Central memory CD4-positive, alpha-beta T cell (primary cell): ENCODE results near the gene KCNC4.

Experiments used
- DNase-seq: peaks from one replicate; pipeline ENCODE4 v3.0.0; 2022

KCNC4 gene

GRCh38 chr1:110189181-110189580 is 20.9 kb upstream of the KCNC4 start:
- DNase-seq, result no peak

GRCh38 chr1:110190282-110190929 is 19.7 kb upstream of the KCNC4 start:
- DNase-seq, result no peak

GRCh38 chr1:110192541-110192940 is 17.6 kb upstream of the KCNC4 start:
- DNase-seq, result no peak

GRCh38 chr1:110195196-110195595 is 14.9 kb upstream of the KCNC4 start:
- DNase-seq, result no peak

- peak; percentile 56 for DNase-seq
Observed at GRCh38 chr1:110196917-110197765, 13.0 kb upstream of the KCNC4 start.

GRCh38 chr1:110197905-110198629 is 12.0 kb upstream of the KCNC4 start:
- DNase-seq, result no peak

- no peak for DNase-seq
Observed at GRCh38 chr1:110198746-110199145, 11.4 kb upstream of the KCNC4 start.

GRCh38 chr1:110200190-110200589 is 9.9 kb upstream of the KCNC4 start:
- no peak for DNase-seq

- no peak for DNase-seq
Observed at GRCh38 chr1:110200666-110201065, 9.4 kb upstream of the KCNC4 start.

- DNase-seq, result no peak
Observed at GRCh38 chr1:110201157-110201825, 8.8 kb upstream of the KCNC4 start.

GRCh38 chr1:110203021-110203661 is 7.0 kb upstream of the KCNC4 start:
- peak; percentile 69 for DNase-seq

GRCh38 chr1:110205156-110205555 is 5.0 kb upstream of the KCNC4 start:
- DNase-seq, result no peak

- no peak for DNase-seq
Observed at GRCh38 chr1:110205591-110206155, 4.4 kb upstream of the KCNC4 start.

- no peak for DNase-seq
Observed at GRCh38 chr1:110206261-110206920, 3.7 kb upstream of the KCNC4 start.

- peak; percentile 68 for DNase-seq
Observed at GRCh38 chr1:110207831-110208230, 2.3 kb upstream of the KCNC4 start.

GRCh38 chr1:110208916-110209645 is 1.0 kb upstream of the KCNC4 start:
- no peak for DNase-seq

GRCh38 chr1:110210604-110211495 is 736 bp downstream of the KCNC4 start:
- peak; percentile 59 for DNase-seq

GRCh38 chr1:110211496-110212168 is 1.5 kb downstream of the KCNC4 start:
- peak; percentile 41 for DNase-seq
